G401 (cell line): ENCODE data around the gene CD300LG. TPM values are rescaled to one million over a fixed set of nuclear protein-coding genes. Genes with fewer than 3 reads are reported as not detected.

Source experiments
- DNase-seq: peaks from one replicate; pipeline ENCODE4 v3.0.0-alpha.2; 2015; ENCODE audit warnings: low spot score
- in situ Hi-C: cut with HindIII; loops from 2 replicates; pipeline ENCODE4 v1.10.0; 2016; ENCODE audit warnings: low sequenced_read_pairs, mixed read lengths
- total RNA-seq: library from RNA; depleted of rRNA; stranded (reverse); fragments of >200 nt; shearing (Covaris generic); gene quantifications from 2 replicates; pipeline ENCODE4 v1.2.3, GENCODE V29; 2014; rRNA removed

CD300LG gene
- total RNA-seq, 1 experiment from 2014 or later = not detected

- in situ Hi-C loops = no loop called here
- DNase-seq = no peak
Observed at GRCh38 chr17:43898446-43898845, 51.5 kb downstream of the CD300LG start.

DNA sequence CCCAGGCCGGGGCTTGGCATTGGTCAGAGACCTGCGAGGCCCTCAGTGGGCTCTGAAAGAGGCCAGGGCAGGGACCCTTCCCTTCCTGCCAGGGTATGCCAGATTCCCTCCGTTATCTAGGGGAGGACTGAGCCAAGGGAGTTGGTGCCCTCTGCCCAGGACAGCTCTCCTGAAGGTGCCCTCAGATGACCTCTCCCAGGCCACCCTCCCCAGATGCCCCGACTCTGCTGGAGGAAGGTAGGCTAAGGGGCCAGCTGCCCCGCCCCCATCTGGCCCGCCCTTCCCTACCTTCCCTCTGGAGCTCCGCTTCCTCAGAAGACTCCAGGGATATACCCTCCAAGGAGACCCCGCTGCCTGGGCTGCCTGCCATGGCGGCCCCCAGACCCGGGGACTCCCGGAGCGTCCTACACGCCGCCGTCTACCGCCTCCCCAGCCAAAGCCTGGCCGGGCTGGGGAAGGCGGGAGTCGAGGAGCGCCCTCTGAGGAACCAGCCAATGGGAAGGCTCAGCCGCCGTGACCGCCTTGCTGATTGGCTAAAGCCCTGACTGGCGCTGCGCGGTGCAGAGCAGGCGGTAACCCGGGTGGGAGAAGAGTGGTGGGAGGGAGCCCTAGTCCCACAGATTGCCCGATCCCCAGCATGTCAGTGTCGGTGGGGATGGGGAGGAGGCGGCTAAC lies 53.3 kb downstream of the CD300LG start:
- in situ Hi-C loops = no loop called here
- DNase-seq = peak; percentile 88

DNA sequence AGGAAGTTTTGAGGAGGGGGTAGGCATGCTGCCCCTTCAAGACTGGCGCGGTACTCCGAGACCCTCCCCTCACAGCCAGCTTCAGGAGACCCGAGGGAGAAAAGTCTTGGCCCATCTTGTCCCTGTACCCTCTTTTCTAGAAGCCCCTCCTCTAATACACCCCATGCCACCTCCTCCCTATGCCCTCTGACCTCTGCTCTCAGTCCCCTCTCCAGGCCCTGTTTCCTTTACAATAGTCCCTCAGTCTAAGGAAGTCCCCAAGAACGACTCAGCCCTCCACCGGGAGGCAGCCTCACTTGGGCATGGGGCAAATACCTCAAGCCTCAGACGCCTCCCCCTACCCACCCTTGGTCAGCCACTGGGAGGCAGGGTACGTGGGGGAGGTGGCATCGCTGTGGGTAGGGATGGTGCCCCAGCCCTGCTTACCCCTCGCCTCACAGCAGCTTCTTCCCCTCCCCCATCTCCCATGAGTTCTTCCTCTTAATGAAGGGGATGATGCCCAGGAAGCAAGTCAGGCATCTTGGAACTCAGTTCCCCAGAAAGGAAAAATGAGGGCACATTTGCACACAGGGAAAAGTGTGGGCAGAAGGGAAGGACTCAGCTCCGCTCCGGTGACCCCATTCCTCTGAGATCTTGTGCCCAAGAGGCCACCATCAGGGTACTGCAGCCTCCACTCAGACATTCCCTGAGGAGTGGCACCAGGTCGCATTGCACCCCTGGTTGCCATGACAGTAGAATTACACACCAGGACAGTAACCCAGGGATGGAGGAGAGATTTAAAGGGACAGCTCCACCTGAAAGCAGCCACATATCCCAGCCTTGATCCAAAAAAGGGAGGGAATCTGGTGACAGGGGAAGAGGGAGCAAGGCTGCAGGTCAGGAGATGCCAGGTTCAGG lies 54.1 kb downstream of the CD300LG start:
- peak; percentile 26 for DNase-seq
- in situ Hi-C loops = no loop called here

GRCh38 chr17:43901861-43902589 lies 55.0 kb downstream of the CD300LG start:
- in situ Hi-C loops = no loop called here
- peak; percentile 21 for DNase-seq

- in situ Hi-C loops = no loop called here
- DNase-seq = no peak
Observed at GRCh38 chr17:43905400-43905984, 58.5 kb downstream of the CD300LG start.

- in situ Hi-C loops = no loop called here
- DNase-seq = peak; percentile 92
Observed at GRCh38 chr17:43905985-43906852, 59.2 kb downstream of the CD300LG start.

DNA sequence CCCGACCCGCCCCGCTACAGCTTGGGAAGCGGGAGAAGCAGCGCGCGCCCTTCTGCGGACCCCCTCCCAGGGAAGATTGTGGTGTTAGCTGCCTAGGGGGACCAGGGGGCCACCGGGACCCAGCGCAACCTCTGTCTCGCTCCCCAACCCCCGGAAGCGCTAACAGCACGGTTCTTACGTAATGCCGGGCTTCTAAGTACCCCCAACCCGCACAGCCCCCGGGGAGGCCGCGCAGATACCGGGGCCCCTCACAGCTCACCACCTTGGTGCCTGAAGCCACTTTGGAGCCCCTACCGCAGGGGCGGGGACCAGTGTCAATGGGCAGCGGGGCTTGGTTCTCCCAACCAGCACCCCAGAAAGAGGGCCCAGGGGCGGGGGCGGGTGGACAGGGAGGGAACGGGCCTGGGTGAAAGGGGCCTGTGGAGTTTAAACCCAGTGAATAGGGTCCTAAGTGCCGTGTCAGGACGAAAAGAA lies 60.0 kb downstream of the CD300LG start:
- in situ Hi-C loops = no loop called here
- no peak for DNase-seq

DNA sequence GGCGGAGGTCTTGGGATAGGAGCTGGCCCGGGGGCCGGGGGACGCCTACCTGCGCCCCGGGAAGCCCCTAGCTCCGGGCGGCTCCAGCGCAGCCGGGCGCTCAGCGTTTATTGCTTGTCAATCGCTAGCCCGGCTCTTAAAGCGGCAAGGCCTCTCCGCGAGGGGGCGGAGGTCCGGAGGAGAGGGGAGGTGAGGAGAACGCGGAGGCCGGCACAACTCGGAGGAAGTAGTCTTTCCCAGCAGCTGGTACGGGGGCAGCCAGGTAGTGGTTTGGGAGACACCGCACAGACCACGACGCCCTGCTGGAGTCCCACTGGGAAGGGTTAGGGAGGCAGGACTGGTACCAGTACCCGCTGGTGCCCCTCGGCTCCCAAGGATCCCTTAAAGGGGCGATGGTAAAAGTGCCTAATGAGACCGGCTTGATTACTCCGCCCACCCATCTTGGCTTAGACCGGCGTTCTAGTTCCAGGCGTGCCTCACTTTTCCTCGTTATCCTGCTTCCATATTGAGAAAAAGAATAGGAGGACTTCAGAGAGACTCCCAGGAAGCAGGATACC lies 60.5 kb downstream of the CD300LG start, which contains the start of gene MPP2:
MPP2 (minus strand) TSS at position 112 of the 557 bp plus-strand sequence. CDS start 3,076 bp downstream, outside the sequence.
- DNase-seq = peak; percentile 89
- in situ Hi-C loops = no loop called here

GRCh38 chr17:43907998-43908721 lies 61.2 kb downstream of the CD300LG start:
- DNase-seq = peak; percentile 91
- in situ Hi-C loops = no loop called here

GRCh38 chr17:43909537-43910231 lies 62.7 kb downstream of the CD300LG start:
- DNase-seq = no peak
- in situ Hi-C loops = no loop called here

DNA sequence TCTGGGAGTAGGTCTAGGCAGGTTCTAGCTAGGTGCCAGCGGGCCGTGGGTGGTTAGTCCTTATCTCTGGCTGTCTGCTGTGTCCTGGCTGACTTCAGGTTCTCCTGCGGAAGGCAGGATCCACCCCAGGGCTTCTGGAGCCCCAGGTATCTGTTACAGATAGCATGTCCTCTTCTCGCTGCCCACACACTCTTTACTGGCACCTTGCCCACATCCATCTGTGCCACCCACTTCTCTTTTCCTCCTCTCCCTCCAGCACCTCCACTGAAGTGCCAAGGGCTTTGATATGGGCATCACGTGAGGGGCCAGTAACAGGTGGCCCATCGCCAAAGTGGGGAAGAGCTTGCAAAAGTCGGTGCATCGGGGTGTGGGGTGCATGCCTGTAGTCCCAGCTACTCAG lies 64.9 kb downstream of the CD300LG start:
- in situ Hi-C loops = no loop called here
- no peak for DNase-seq

- DNase-seq = no peak
- in situ Hi-C loops = no loop called here
Observed at GRCh38 chr17:43912635-43913304, 65.8 kb downstream of the CD300LG start.

Other genes with a start within 250 kb of the CD300LG start
- gene MEOX1, start 185.3 kb upstream of the CD300LG start, total RNA-seq = 86.0 and 87.4 TPM in 2 replicates
- gene SOST, start 88.4 kb upstream of the CD300LG start, total RNA-seq = 59.3 and 74.0 TPM in 2 replicates
- gene DUSP3, start 68.2 kb upstream of the CD300LG start, total RNA-seq = 79.1 and 101 TPM in 2 replicates
- gene CFAP97D1, start 66.7 kb upstream of the CD300LG start, total RNA-seq = not detected in 2 replicates
- gene MPP3, start 14.0 kb upstream of the CD300LG start, total RNA-seq = 2.1 and 2.2 TPM in 2 replicates
- 58.8 and 82.5 TPM in 2 replicates for gene MPP2, start 60.4 kb downstream of the CD300LG start, total RNA-seq
- not detected in 2 replicates for gene PPY, start 95.3 kb downstream of the CD300LG start, total RNA-seq
- not detected in 2 replicates for gene PYY, start 106.8 kb downstream of the CD300LG start, total RNA-seq
- 2.5 and 4.7 TPM in 2 replicates for gene NAGS, start 157.4 kb downstream of the CD300LG start, total RNA-seq
- gene TMEM101, start 167.8 kb downstream of the CD300LG start, total RNA-seq = 53.3 and 63.2 TPM in 2 replicates
- gene LSM12, start 219.5 kb downstream of the CD300LG start, total RNA-seq = 93.5 and 116 TPM in 2 replicates
- 18.6 and 23.2 TPM in 2 replicates for gene G6PC3, start 223.6 kb downstream of the CD300LG start, total RNA-seq